HG02610 (cell line): ENCODE measurements around the gene PABPC1L.
A peak's percentile ranks its signal among the peaks of the same experiment; 100 is the strongest.

Experiments
- ATAC-seq: cut with Tn5 transposase; IDR thresholded peaks from one replicate; pipeline ENCODE4 v1.9.1; 2021; ENCODE audit warnings: mild to moderate bottlenecking, moderate library complexity; ENCODE audit not compliant: unreplicated experiment

The PABPC1L gene

DNA sequence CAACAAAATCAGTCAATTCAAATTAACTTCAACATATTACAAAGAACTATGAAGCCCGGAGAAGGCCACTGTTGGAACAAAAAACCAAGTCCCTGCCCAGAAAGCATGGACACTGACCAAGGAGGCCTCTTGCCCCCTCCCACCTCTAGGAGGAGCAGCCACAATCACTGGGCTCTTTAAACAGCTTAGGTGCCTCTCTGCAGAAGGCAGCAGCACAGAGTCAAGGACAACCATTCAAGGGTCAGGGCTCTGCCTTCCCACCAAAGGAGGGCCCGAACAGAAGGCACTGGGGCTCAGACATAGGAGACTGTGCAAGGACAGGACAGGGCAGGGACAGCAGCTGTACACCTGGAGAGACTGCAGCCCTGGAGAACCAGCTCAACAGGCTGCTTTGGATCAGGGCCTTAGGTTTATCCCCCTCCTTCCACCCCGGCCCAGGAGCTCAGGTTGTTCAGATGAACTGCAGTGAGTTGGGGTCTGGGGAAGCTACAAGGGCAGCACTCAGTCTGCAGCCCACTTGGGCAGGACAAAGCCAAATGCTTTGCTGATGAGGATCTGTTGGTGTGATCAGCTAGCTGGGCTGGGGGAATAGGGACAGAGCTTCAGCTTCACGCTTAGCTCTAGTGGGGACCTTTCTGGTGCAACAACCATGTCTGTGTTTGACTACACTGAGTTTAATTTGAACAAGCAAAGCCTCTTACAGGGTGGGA lies 32.6 kb downstream of the PABPC1L start:
- no peak for ATAC-seq

DNA sequence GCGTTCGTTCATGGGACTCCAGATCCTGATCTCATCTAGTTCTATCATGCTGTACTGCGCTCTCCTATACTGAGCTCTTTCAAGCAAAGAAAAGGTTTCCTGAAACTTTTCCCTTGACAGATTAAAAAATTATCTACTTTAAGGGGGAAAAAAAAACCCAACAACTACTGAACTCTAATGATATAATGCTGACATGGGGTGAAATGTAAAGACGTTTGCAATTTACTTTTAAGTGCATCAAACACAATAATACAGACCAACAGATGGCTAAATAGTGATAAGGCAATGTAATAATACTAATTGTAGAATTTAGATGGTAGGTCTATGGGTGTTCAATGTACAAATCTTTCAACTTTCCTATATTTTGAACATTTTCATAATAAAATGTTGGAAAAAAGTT lies 34.0 kb downstream of the PABPC1L start:
- ATAC-seq = no peak

DNA sequence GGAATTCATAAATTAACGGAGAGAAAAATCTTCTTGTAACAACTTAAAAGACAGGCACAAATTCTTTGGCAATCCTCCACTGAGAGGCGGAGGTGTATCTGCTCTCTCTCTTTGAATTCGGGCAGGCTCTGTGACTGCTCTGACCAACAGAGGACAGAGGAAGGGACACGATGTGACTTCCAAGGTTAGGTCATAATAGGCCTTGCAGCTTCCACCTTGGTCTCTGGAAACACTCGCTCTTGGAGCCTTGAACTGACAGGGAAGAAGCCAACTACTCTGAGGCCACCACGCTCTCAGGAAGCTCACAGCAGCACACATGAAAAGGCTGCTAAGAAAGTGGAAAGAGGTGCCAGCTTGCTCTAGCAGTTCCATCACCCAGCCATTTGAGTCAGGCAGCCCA lies 35.4 kb downstream of the PABPC1L start:
- ATAC-seq = no peak

DNA sequence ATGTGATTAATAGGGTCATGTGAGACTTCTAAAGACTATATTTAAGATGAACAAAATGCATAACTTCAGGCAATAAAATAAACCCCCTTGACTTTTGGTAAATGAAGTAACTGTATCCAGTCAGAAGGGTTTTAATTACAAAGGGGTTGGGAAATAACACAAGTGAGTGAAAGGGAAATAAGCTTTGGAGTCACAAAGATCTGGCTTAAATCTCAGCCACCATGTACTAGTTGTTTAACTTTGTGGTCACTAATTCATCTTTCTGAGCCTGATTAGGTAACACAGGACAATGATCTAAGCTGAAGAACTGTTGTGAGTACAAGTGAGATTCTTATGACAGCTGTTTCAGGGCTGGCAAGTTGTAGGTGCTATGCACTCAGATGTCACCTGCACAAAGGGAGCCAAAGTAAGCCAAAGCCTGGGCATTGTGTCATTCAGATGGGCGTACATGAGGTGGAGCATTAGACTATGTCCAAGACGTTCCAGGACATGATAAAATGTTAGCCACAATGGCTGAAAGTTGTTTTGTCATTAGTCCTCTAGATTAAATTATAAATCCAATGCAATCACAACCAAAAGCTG lies 36.5 kb downstream of the PABPC1L start:
- no peak for ATAC-seq

DNA sequence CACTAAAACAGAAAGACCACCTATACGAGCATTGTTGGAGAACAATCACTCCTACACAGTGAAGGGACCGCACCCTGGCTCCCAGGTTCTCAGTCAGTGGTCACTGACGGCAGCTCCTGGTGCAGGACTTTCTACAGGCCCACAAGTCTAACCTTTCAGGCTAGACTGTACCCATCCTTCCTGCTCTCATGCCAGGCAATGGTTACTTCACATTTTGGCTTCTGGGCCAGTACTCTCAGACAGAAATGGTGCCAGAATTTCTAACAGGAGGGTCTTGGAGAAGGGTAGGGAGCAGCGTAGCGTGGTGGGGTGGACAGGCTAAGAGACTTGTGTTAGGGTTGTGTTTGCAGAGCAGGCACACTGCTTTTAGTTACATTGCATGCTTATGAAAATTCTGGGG lies 38.2 kb downstream of the PABPC1L start:
- ATAC-seq = no peak

DNA sequence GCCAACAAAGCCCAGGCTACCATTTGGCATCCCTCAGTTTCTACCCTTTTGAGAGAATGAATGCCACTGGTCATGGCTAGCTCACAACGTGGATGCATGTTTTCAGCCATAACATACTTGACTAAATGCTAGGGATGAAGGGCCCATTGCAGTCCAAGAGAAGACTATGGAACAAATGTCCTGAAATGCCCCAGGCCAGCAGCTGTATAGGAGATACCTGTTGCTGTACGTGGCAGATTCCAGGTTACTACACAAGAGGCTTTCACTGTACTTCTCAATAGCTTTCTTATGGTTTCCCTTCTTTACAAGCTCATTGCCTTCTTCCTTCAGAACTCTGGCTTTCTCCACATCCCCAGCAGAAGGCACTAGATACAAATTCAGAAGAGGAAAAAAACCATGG lies 38.7 kb downstream of the PABPC1L start:
- no peak for ATAC-seq

DNA sequence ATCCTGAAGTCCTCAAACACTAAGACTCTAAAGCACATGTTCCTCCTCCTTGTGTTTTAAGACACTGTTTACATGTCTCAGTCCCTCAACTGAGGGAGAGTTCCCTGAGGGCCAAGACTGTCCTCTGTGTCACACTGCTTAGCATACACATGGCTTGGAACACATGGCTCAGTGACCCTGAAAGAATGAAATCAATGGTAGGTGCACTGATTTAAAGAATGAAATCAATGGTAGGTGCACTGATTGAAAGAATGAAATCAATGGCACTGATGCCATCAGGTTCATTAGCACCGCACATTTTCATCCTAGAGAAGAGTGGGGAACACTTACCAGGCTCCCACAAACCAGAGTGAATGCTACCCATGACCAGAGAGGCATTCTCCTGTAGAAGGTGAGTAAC lies 40.5 kb downstream of the PABPC1L start:
- ATAC-seq = no peak

DNA sequence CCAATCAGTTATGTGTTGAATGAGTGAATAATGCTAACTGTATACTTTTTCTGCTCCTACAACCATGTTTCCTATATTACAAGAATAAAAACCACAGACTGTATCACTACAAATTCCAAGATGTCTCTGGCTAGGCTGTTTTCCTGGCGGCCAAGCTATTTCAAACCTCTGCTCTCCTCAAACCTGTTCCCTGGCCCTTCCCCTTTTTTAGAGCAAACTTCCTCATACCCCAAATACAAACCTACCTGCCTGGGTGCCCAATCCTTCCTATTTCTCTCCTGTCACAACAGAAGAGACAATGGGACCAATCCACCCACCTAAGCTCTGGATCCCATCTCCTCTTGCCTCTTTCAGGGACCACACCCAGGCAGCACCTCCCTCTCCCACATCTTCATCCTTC lies 42.9 kb downstream of the PABPC1L start:
- ATAC-seq = no peak

DNA sequence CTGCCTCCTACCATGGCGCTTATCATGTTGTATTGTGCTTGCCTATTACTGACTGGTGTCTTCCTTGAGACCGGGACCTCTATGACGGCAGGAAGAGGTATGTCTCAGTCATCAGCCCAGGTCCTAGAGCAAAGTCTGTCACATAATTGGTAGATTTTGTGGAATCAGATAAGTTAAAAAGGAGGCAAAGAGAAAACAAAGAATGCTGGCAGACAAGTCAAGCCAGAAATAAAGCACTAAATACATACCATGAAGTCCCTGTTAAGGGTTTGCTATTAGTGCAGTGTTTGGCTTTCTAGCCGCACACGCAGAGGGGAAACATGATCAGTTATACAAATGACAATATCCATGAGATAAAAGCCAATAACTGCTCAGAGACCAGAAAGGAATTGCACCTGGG lies 44.4 kb downstream of the PABPC1L start:
- ATAC-seq = no peak

DNA sequence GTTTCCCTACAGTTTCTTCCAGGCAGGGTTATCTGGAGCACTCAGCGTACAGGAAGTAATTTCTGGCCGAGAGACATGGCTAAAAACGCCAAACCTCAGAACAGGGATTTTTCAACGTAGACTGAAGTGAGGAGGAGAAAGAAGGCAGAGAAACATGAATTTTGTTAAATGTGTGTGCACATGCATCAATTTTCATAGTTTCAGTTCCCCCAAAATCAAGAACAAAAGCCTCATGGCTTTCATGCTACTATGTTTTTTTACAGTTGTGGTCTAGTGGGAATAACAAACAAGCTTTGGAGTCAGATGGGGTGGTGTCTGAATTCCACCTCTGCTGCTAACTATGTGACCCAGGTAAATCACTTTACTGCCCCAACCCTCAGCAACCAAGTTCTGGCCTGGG lies 45.4 kb downstream of the PABPC1L start:
- no peak for ATAC-seq

DNA sequence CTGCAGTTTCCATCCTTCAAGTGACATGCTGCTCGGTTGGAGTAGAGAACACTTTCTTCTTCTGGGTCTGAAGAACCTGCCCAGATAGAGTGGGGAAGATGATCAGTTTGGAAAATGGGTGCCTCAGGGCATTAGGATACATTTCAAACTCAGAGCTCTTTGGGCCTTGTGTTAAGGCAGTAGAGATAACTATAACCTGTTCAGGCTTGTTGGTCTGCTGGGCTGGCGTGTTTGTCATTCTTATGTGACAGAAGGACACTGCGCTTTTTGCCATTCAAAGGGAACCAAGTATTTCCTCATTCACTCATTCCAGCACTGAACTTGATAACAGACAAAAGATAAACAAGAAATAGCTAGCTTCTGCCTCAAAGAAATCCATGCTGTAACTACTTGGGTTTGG lies 46.5 kb downstream of the PABPC1L start:
- no peak for ATAC-seq

DNA sequence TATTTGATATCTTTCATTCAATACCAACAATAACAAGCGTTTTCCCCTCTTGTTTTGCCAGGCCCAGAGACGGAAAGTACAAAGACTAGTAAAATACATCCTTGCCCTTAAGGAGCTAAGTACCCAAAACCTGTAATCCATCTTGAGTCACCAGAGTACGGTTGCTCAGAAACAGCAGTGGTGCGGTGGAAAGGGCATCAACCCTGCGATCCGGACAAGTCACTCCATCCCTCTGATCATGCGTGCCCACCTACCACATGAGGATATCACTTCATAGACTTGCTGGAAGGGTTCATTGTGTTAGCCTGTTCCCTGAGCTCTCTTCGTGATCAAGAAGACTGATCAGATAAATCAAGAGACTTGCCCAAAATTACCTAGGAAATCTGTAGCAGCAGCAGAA lies 48.4 kb downstream of the PABPC1L start:
- ATAC-seq = no peak

DNA sequence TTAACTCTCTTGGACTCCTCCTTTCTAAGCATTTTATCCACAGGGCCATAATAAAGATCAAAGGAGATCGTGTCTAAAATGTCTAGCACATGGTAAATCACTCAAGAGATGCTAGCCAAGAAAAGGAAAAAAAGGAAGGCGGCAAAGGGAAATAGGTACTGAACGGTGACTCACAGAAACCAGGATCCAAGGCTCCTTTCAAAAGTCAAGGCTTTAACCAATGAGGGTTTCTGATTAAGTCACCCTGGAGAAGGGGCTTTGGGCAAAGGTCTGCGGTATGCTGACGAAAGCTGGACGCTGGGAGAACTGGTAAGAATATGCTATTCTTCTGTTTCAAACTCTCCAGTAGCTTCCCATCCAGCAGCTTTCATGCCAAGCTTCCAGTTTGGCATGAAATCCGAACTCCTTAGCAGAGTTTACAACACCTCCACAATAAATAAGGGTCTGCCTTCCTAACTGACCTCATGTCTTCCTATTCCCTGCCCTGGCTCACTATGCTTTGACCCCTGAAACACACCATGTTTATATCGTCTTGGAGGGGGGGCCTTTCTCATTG lies 49.3 kb downstream of the PABPC1L start:
- no peak for ATAC-seq

DNA sequence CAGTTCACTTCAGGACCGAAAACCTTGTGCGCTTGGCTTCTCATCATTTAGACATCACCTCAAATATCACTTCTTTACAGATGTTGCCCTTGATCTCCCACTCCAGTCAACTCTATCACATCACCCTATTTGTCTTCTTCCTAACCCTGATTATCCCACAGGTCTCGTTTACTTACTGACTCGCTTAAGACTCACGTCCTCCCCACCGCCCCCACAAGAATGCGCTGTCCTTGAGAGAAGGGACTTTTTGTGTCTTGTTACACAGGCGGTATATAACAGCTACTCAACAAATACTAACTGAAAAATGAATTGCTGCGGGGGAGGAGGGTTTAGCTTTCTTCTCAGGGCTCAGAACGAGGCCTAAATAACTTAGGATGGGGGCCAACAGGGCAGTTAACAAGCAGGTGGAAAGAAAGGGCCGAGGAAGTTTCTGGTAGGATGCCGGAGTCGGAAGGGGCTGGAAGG lies 49.8 kb downstream of the PABPC1L start:
- no peak for ATAC-seq

DNA sequence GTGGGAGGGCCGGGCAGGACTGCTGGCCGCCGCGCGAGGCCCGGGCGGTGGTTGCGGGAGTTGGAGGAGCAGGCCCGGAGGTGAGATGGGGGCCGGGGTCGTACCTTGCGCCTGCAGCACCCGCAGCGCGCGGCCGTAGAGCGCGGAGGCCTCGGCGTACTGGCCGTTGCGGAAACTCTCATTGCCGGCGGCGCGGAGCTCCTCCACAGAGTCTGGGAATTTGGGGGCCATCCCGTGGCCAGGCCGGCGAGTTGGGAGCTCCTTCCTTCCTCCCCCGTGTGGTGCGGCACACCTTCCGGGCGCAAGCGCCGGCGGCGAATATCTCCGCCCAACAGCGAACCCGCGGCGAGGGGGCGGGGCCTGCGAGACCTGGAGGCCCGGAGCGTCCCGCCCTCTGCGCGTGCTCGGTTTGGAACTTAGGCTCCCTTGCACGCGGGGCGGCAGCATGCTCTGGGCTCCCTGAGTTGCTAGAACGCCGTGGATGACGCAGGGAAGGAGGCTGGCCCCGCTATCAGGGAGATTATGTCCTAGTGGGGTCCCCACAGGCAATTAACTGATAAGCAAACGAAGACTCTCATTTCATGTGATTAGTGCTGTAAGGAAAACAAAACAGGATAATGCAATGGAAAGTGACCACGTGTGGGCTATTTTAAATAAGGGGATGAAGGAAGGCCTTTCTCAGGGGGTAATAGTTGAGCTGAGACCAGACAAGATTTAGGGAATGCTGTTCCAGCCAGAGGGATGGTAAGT lies 50.4 kb downstream of the PABPC1L start, which contains the start of gene TOMM34:
Gene TOMM34, minus strand, starts transcription at position 295 of the 750 bp plus-strand sequence. Its CDS starts 64 bp downstream, at position 231.
- ATAC-seq = peak; percentile 86

DNA sequence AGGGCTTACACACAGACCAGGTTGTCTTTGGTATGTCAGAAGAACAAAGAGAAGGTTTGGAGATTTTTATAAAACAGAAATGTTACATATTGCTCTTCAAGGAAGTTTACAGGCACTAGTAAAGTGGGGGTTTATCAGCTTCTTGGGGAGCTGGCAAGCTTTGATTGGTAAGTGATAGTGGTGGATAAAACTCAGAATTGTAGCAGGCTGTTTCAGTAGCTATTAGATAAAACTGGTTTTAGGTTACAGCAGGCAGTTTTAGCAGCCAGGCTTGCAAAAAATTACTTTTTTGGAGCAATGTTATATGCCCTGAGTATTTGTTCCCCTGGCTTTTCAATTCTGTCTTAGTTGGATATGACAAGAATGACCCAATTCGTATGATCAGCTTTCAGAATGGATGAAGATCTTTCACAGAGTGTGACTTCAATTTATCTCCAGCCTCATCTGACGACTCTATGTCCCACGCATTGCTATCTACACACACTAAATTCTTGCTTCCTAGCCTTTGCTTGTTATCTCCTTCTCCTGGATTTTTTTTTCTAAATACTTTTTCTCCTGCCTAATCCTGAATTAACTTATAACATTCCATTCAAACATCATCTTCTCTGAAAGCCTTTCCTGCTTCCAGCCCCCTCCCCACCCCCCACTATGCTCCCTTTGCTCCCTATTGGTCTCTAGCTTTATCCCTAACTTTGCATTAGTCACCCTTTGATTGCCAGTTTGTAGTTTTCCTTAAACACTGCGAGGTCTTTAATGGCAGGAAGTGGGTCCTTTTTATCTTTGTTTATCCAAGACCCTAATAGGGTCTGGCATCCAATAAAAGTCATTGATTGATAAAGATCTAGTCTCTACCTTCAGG lies 51.4 kb downstream of the PABPC1L start:
- no peak for ATAC-seq

DNA sequence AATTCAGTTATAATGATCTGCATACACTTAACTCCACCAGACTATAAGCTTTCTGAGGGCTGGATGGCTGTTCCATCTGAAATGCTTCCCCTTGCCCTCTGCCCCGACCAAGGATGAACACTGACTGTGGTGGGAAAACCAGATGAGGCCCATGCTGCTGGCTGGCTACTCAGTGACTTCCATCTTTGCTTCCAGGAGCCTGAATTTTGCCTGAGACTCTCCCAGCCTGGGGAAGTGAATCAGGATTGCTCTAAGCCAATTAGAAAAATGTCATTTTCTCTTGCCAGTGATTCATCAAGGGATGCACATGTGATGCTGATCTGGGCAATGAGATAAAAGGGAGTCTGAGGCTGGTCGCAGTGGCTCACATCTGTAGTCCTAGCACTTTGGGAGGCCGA lies 52.0 kb downstream of the PABPC1L start:
- ATAC-seq = no peak

DNA sequence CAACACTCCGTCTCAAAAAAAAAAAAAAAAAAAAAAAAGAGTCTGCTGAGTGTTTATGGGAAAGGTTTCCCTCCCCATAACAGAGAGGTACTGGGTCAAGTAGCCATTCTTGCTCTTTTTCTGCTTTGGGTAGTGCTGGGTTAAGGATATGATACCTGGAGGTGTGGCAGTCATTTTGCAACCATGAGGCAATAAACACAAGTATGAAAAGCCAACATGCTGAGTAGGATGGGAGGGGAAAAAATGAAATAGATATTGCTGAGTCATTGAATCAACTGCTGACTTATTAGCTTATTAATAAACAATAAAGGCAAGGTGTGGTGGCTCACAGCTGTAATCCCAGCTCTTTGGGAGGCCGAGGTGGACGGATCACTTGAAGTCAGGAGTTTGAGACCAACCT lies 52.6 kb downstream of the PABPC1L start:
- no peak for ATAC-seq

DNA sequence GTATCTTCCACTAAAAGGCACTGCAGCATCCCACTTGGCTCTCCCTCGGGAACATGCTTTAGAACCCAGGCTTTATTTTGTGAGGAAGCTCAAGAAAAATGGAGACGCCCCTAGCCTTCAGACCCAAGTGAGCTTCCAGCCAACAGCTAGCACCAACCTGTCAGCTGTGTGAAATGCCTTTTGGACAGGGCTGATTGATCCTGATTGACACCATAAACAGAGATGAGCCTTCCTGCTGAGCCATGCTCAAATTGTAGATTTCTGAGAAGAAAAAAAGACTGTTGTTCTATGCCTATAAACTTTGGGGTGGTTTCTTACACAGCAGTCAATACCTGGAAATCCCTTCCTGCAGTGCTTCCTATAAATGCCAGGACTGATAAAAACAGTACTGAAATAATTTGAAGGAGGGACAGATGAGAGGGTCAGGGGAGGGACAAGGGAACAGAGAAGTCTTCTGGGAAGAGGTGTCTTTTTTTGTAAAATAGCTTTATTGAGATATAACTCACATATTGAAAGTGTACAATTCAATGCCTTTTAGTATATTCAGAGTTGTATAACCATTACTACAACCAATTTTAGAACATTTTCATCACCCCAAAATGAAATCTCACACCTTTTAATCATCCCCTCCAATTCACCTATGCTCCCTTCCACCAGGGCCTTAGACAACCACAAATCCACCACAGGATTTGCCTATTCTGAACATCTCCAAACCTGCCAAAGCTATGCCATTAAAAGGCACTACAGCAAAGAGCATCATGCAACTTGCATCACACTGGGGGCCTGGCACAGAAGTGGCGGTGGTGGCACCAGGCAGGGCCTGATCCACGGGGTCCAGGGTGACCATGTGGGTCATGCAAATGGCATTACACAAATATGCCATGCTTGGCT lies 53.7 kb downstream of the PABPC1L start:
- no peak for ATAC-seq

DNA sequence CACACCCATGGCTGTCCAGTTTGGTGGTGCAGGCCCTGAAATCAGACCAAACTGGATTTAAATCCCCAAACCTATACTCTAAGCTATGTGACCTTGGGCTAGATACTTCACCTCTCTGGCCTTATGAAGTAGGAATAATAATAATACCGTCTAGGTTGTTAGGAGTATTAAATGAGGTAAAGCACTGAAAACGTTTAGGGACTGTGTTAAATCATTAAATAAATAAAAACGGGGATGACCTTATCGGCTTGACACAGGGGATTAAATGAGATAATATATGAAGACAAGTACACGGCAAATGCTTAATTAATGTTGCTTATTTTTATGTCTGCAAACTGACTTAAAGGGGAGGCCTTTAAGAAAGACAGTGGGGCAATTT lies 55.8 kb downstream of the PABPC1L start:
- ATAC-seq = no peak
